Measurements from ENCODE around the gene NAGK.
"Not testable (repeated sequence)": the region's sequence is repeated elsewhere in the genome, so short reads cannot be mapped to it uniquely, and the experiment has no call there.

GRCh38 chr2:71023553-71024243, 44.8 kb upstream of the NAGK start:
- TF ChIP-seq CTCF (IDR thresholded peaks at IDR 0.05; ENCODE audit: extremely low read depth in 1 of 2, insufficient read depth in 1 of 2, low read depth in 1 of 2, low read length in 2 of 2); MAX (IDR thresholded peaks at IDR 0.05; ENCODE audit: insufficient read depth, insufficient read length); POLR2A (IDR thresholded peaks at IDR 0.05; ENCODE audit: low read depth, low read length); POLR2AphosphoS5 (IDR thresholded peaks at IDR 0.05; ENCODE audit: insufficient read depth, low read depth, low read length); EZH2 (IDR thresholded peaks at IDR 0.05; ENCODE audit: borderline replicate concordance, low read depth, low read length, severe bottlenecking): not testable (repeated sequence)
